AG09309 (cell line): ENCODE measurements around the gene H3-3A.
A peak's percentile ranks its signal among the peaks of the same experiment; 100 is the strongest.

Experiments
- DNase-seq: peaks from one replicate; pipeline ENCODE4 v3.0.0-alpha.2; 2010; ENCODE audit warnings: low read depth
- H3K4me3 ChIP-seq: 2 replicates; pipeline ENCODE4 v1.5.1; 2011; ENCODE audit warnings: mild to moderate bottlenecking, low read depth, low read length, moderate library complexity; ENCODE audit not compliant: control insufficient read depth
- TF ChIP-seq, protein P1 (sequence below): IDR thresholded peaks from 2 replicates; pipeline ENCODE4 v1.5.1; 2011; ENCODE audit warnings: mild to moderate bottlenecking, low read depth, low read length, inconsistent platforms; ENCODE audit not compliant: insufficient read depth, control insufficient read depth; ENCODE audit errors: missing control alignments

Gene H3-3A

DNA sequence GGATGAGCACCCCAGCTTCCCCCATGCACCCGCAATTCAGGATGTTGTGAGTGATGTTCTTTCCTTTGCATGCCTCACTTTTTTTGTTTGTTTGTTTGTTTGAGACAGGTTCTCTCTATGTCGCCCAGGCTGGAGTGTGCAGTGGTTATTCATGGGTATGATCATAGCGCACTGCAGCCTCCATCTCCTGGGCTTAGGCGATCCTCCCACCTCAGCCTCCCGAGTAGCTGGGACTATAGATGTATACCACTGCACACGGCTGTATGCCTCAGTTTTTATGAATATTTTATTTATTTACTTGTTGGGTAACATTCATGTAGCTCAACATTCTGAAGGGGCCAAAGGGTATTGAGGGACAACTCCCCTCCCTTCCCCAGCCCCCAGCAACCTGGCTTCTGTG, 54.8 kb downstream of the H3-3A start:
- TF ChIP-seq, protein P1, sequence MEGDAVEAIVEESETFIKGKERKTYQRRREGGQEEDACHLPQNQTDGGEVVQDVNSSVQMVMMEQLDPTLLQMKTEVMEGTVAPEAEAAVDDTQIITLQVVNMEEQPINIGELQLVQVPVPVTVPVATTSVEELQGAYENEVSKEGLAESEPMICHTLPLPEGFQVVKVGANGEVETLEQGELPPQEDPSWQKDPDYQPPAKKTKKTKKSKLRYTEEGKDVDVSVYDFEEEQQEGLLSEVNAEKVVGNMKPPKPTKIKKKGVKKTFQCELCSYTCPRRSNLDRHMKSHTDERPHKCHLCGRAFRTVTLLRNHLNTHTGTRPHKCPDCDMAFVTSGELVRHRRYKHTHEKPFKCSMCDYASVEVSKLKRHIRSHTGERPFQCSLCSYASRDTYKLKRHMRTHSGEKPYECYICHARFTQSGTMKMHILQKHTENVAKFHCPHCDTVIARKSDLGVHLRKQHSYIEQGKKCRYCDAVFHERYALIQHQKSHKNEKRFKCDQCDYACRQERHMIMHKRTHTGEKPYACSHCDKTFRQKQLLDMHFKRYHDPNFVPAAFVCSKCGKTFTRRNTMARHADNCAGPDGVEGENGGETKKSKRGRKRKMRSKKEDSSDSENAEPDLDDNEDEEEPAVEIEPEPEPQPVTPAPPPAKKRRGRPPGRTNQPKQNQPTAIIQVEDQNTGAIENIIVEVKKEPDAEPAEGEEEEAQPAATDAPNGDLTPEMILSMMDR: no peak
- H3K4me3 ChIP-seq: no peak overlapping the region
- no peak for DNase-seq

DNA sequence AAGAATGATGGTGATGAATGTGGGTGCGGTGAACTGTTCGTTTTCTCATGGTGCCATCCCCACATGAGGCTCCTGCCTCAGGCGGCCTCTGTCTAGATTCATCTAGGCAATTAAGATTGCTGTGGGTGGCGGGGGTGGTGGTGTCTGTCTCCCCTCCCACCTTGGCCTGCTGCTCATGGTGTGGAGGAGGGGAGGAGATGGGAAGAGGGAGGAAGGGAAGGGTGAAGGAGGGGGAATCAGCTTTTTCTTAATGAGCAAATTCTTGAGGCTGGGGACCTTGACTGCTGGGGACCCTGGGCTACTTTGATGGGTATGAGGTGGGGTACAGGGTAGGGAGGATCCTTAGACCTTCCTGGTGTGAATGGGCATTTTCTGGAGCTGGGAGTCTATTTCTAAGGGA, 55.8 kb downstream of the H3-3A start:
- no peak for DNase-seq
- TF ChIP-seq, protein P1: no peak
- no peak overlapping the region for H3K4me3 ChIP-seq

DNA sequence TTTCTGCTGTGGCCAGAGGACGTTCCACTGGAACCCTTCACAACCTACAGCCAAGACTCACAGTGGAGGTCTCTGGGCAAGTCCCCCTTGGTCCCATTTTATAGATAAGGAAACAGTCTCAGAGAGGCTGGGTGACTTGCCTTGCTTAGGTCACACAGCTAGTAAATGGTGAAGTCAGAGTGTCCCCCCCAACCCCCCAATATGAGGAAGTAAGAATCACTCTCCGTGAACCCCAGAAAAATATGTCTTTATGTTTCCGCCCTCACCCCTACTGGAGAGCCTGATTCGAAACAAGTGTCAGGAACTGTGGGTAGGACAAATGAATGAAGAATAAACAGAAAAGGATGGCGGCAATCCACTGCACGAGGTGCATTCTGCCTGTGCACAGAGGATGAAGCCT, 56.7 kb downstream of the H3-3A start:
- TF ChIP-seq, protein P1: no peak
- DNase-seq: no peak
- H3K4me3 ChIP-seq: no peak overlapping the region

DNA sequence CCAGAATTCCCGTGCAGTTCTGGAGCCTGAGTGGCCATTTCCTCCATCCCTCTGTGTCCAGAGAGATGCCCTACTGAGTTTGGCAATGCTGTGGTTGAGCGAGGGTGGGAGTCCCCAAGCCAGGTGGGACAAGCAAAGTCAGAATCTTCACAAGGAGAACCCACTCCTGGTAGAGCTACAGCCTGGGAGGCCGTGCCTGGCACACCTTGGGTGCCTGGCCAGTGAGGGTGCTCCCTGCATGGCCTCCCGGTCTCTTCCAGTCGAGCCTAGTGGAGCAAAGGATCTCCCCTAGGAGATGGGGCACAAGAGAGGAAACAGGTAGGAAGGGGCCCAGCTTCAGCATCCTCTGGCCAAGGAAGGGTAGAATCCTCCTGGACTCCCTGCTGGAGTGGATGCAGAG, 57.9 kb downstream of the H3-3A start:
- no peak overlapping the region for H3K4me3 ChIP-seq
- TF ChIP-seq, protein P1: no peak
- no peak for DNase-seq

DNA sequence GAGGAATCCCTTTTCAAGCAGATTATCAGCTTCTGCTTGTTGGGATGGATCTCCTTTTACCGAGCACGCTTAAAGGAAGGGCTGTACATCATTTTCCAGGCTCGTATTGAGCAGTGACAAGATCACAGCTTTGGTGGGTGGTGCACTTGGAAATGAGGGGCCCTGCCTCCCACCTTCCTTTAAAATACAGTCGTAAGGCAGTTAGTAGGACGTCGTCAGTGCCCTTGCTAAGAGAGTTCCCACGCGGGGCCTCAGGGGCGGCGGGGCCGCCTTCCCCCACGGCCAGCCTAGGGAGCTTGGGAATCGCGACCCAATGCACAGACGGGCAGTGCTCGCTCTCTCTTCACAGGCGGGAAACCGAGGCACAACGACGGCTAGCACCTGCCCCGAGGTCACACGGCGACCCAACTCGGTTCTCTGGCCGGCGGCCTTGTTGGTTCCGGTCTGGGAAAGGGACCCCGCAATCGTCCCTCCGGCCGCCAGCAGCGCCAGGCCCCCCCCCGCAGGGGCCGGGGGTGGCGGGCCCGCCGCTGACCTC, 58.6 kb downstream of the H3-3A start:
- H3K4me3 ChIP-seq: peak overlapping the region; percentile 25
- TF ChIP-seq, protein P1: no peak
- DNase-seq: no peak
